VCaP (cell line): ENCODE data around the gene NUDT9.
"Not testable (repeated sequence)": the region's sequence is repeated elsewhere in the genome, so short reads cannot be mapped to it uniquely, and the experiment has no call there.

Source experiments
- H3K27ac ChIP-seq: fragments of 450-650 bp; 2 replicates; pipeline ENCODE4 v1.5.1; 2017
- TF ChIP-seq, protein P1 (sequence below): fragments of 450-650 bp; conservative IDR thresholded peaks from 2 replicates; pipeline ENCODE4 v1.5.1; 2017; ENCODE audit warnings: mild to moderate bottlenecking, moderate library complexity

Gene NUDT9

DNA sequence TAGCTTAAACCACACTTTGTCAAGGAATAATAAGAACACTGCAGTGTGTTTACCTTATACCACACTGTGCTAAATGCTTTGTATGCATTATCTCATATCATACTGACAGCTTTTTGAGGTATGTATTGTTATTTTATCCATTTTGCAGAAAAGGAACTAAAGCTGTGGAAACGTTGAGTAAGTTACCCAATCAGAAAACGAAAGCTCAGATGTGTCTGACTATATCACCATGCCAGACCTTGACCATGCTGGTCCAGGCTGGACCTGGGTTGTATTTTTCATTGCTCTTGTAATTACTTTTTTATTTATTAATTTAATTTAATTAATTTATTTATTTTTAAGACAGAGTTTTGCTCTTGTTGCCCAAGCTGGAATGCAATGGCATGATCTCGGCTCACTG lies 33.5 kb upstream of the NUDT9 start:
- no peak overlapping the region for H3K27ac ChIP-seq

GRCh38 chr4:87390055-87390454 lies 32.3 kb upstream of the NUDT9 start:
- peak overlapping the region; percentile 88 for H3K27ac ChIP-seq

More for the DNA sequence above, 33.5 kb upstream of the NUDT9 start:
- TF ChIP-seq, protein P1, sequence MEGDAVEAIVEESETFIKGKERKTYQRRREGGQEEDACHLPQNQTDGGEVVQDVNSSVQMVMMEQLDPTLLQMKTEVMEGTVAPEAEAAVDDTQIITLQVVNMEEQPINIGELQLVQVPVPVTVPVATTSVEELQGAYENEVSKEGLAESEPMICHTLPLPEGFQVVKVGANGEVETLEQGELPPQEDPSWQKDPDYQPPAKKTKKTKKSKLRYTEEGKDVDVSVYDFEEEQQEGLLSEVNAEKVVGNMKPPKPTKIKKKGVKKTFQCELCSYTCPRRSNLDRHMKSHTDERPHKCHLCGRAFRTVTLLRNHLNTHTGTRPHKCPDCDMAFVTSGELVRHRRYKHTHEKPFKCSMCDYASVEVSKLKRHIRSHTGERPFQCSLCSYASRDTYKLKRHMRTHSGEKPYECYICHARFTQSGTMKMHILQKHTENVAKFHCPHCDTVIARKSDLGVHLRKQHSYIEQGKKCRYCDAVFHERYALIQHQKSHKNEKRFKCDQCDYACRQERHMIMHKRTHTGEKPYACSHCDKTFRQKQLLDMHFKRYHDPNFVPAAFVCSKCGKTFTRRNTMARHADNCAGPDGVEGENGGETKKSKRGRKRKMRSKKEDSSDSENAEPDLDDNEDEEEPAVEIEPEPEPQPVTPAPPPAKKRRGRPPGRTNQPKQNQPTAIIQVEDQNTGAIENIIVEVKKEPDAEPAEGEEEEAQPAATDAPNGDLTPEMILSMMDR = no peak

- TF ChIP-seq, protein P1 = no peak
- peak overlapping the region; percentile 88 for H3K27ac ChIP-seq
These were observed 31.9 kb upstream of the NUDT9 start for GRCh38 chr4:87390551-87390890.

DNA sequence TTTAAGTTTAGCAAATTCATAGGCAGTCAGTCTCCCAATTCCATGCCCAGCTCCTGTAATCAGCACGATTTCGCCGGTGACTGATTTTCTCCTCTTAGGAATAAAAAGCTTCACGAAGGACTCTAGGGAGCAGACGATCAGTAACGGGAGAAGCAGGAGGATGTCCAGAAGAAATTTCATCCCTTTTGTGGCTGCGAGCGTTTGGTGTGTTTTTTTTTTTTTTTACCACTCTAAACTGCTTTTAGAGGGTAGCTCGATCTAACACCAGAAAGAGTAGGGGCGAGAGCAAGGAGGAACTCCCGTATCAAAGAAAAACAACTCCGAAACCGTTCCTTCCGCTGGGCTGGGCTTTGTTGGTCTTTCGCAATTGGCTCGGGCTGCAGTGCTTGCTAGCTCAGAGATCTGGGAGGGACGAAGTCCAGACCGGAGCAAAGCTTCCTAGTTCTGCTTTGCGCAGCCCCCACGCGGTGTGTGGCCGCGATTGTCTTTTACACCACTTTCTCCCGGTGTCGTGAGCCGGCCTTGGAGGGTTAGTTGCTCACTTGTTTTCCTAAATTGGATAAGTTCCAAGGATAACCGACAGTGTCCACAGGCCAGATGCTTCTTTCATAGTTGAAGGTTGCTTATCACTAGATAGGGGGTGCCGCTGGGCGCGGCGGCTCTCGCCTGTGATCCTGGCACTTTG lies 31.3 kb upstream of the NUDT9 start, which contains the start of gene HSD17B11:
HSD17B11 (minus strand) TSS at position 298 of the 685 bp plus-strand sequence; CDS start at position 180, 118 bp downstream.
- TF ChIP-seq, protein P1 = peak; percentile 44
- peak within 1 kb of the TSS; percentile 88 for H3K27ac ChIP-seq

DNA sequence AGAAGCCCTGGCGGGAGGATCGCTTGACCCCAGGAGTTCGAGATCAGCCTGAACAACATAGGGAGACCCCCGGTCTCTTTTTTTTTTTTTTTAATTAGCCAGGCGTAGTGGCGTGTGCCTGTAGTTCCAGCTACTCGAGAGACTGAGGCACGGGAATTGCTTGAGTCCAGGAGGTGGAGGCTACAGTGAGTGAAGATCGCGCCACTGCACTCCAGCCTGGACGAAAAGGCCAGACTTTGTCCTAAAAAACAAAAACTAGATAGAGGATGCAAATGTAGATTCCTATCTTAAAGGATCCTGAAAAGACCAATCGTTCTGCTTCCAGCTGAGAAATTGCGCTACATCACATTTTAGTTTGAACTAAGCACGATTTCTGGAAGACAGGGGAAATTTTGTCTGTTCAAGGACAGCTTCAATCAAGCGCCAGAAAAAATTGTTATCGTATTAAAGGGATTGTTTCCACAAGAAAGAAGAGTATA lies 30.8 kb upstream of the NUDT9 start:
- TF ChIP-seq, protein P1 = 0 out of 2 replicates have a peak, but pooled peaks have one; percentile 8
- H3K27ac ChIP-seq = peak overlapping the region; percentile 88

GRCh38 chr4:87392183-87392582 lies 30.2 kb upstream of the NUDT9 start:
- peak overlapping the region; percentile 88; the same call in 1 of the 2 replicates for H3K27ac ChIP-seq
- TF ChIP-seq, protein P1 = no peak

DNA sequence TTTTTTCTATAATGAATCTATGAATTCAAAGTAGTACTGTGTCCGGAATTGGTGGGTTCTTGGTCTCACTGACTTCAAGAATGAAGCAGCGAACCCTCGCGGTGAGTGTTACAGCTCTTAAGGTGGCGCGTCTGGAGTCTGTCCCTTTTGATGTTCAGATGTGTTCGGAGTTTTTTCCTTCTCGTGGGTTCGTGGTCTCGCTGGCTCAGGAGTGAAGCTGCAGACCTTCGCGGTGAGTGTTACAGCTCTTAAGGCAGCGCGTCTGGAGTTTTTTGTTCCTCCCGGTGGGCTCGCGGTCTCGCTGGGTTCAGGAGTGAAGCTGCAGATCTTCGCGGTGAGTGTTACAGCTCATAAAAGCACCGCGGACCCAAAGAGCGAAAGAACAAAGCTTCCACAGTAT lies 27.3 kb upstream of the NUDT9 start:
- not testable (repeated sequence) for H3K27ac ChIP-seq

GRCh38 chr4:87395851-87396250 lies 26.5 kb upstream of the NUDT9 start:
- H3K27ac ChIP-seq = not testable (repeated sequence)

DNA sequence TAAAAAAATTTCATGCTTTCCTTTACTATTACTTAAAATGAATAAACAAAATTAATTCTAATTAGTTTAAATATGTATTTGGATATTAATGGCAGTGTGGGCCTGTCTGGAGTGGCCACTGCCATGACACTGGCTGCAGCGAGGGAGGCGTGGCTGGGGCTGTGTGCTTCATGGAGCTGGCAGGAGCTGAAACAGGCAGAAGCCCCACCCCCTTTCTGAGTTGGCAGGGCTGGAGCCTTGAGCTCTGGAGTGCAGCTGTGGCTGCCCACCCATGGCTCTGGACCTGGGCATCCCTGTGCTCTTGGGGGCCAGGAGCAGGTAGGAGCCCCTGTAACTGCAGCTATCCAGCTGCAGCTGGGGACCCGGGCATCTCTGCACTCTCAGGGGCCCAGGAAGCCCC lies 23.2 kb upstream of the NUDT9 start:
- TF ChIP-seq, protein P1 = no peak
- H3K27ac ChIP-seq = no peak overlapping the region
